Pancreas (tissue), 10 donors: ENCODE data around the gene AP4E1. TPM values are rescaled to one million over a fixed set of nuclear protein-coding genes. Genes with fewer than 3 reads are reported as not detected.
A peak's percentile ranks its signal among the peaks of the same experiment; 100 is the strongest.
"Not testable (repeated sequence)": the region's sequence is repeated elsewhere in the genome, so short reads cannot be mapped to it uniquely, and the experiment has no call there.

ENCODE experiments used
- ATAC-seq, 4 donors: fragments of 200-7000 bp; cut with Tn5 transposase; one replicate each; pipeline versions ENCODE4 v1.8.0 to v1.9.1; 2020; ENCODE audit warnings: mild to moderate bottlenecking in 4 of 4, moderate library complexity in 4 of 4
- DNase-seq, 6 donors: peaks; one replicate each; pipeline ENCODE4 v3.0.0-alpha.2; 2020
- FAIRE-seq: peaks from 2 replicates; lab custom pipeline; 2012; peaks lifted over from hg19 to GRCh38; lab: Jason Lieb, UNC
- H3K27ac ChIP-seq, 4 donors: fragments of 200-600 bp; sonication (generic); 1 replicate in 3 of 4; 2 replicates in 1 of 4; pipeline versions ENCODE4 v1.5.0 to v1.8.0; 2020
- H3K27me3 ChIP-seq, 4 donors: fragments of 200-600 bp; one replicate each; pipeline ENCODE4 v1.8.0; 2021
- H3K36me3 ChIP-seq, 3 donors: fragments of 200-600 bp; sonication (generic) in 1 of 3; one replicate each; pipeline versions ENCODE4 v1.5.0 to v1.8.0; 2020 to 2021
- H3K4me1 ChIP-seq, 3 donors: fragments of 200-600 bp; one replicate each; pipeline ENCODE4 v1.8.0; 2021
- H3K4me3 ChIP-seq, 4 donors: fragments of 200-600 bp; sonication (generic) in 2 of 4; one replicate each; pipeline versions ENCODE4 v1.5.0 to v1.8.0; 2020 to 2021
- H3K9me3 ChIP-seq, 4 donors: fragments of 200-600 bp; one replicate each; pipeline ENCODE4 v1.8.0; 2021
- CTCF ChIP-seq, 4 donors: fragments of 200-600 bp; sonication (generic) in 3 of 4; IDR thresholded peaks; one replicate each; pipeline versions ENCODE4 v1.5.0 to v1.8.0; 2021; ENCODE audit warnings: antibody characterized with exemption in 4 of 4
- WGBS, 2 donors: extraction: QIAGEN DNeasy Blood & Tissue Kit; methylation state at CpG; one replicate each; pipeline ENCODE4 v1.1.7; 2013; 5-methylcytosine and 5-hydroxymethylcytosine counted together
- intact Hi-C, 3 donors: fragments of 100-400 bp; cut with DNase I; formaldehyde crosslinking; loops; one replicate each; pipeline versions ENCODE4 v1.11.1 to v1.14.2; 2022
- polyA plus RNA-seq, 2 donors: library from polyadenylated mRNA; stranded (reverse); fragments of 200-250 nt; gene quantifications; one replicate each; pipeline ENCODE4 v1.2.3, GENCODE V29; 2013
- total RNA-seq, 6 donors: library from RNA; stranded (reverse); fragmentation: NEBNext Ultra II Directional in 4 of 6; extraction: Animal tissue kit (Norgen Biotek cat#: 25700) in 4 of 6; gene quantifications; one replicate each; pipeline versions ENCODE4 v1.2.1 to v1.2.4, GENCODE V29; 2021 to 2023
- donor health status: healthy with polysubstance abuse.
- donor health status: DM: no; HTN: no; CAD: no; lungs with moderate emphysema.
- donor health status: DM: no; HTN: no; CAD: no.
- donor health status: control.
- donor health status: control.
- donor health status: Bipolar disorder and iron deficiency.
- donor health status: DM: yes; HTN: yes; CAD: no.
- donor health status: DM: no; HTN: no; CAD: no.
- donor health status: DM: no; HTN: no; CAD: no.
- donor health status: DM: yes; HTN: yes; CAD: no.

AP4E1 gene
- total and polyA plus RNA-seq, 8 donors, result 1.1 to 4.8 (median 2.4) TPM

GRCh38 chr15:50865515-50866353 lies 42.7 kb upstream of the AP4E1 start:
- Histone ChIP-seq H3K4me3 (no peak overlapping the region), H3K27ac (no peak overlapping the region), H3K9me3 (no peaks in the 10 kb centered on the region), H3K4me1 (no peaks in the 10 kb centered on the region), H3K36me3 (no peaks in the 10 kb centered on the region), H3K27me3 (no peaks in the 10 kb centered on the region)
- FAIRE-seq, result no peak
- TF ChIP-seq CTCF (IDR thresholded peaks at IDR 0.05), result no peak
- intact Hi-C loops, result loop anchor here in 1 of 3 donors (10.0 kb wide), 1 partner anchor 61 kb away; no protein-coding TSS in a partner anchor
- WGBS, 2 donors, result 90 to 97% methylated on average over 5 of the region's 5 CpGs
- no peak for ATAC-seq
- DNase-seq, result no peak

DNA sequence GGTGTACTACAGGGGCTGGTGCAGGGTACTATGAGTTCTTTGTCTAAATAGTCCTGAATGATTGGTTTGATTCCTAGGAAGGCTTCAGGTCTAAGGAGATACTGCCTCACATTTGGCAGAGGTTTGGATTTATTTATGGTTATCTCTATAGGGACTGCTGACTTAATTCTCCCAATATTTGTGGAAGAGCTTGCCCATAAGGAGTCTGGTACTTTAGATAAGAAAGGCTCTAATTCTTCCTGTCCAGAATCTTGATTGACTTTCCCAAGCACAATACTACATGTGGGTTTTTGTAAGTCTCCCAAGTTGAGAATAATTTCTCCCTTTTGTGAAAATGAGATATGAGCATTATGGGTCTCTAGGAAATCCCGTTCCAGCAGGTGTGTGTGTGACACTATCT lies 36.7 kb upstream of the AP4E1 start:
- no peaks in the 10 kb centered on the region for H3K36me3 ChIP-seq

DNA sequence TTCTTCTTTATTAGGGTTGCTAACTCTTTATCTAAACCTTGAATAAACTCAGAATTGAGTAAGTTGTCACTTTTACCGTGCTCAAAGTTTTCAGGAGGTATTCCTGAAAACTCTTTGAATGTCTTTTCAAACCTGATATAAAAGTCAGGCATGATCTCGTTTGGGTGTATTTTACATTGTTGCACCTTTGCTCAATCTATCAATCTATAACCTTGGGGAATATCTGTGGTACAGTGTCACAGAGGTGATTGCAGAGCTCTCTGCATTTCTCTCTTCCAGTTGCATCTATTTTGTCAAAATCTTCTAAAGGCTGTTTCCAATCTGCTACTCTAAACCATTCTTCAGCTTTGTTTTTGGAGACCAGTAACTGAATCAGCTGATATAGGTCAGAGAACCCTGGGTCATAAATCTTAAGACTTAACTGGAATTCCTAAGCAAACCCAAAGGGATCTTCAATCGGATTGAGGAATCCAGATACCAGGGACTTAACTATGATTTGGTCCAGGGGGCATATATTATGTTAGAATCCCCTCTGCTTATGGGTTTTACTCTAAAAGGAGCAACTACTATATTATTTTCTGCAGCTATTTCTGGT lies 35.6 kb upstream of the AP4E1 start:
- 61 to 63% methylated on average over 3 of the region's 3 CpGs for WGBS, 2 donors
- Histone ChIP-seq H3K27ac (no peak overlapping the region), H3K36me3 (no peaks in the 10 kb centered on the region), H3K4me3 (no peak overlapping the region), H3K9me3 (no peaks in the 10 kb centered on the region), H3K4me1 (peaks cover 0 to 3% (median 0%) of the 10 kb centered on the region in 3 donors), H3K27me3 (no peaks in the 10 kb centered on the region)
- no peak for DNase-seq
- no peak for TF ChIP-seq CTCF (IDR thresholded peaks at IDR 0.05)
- intact Hi-C loops, result loop anchor here in 1 of 3 donors (10.0 kb wide), 1 partner anchor 188 kb away; the partner anchor contains the start of gene TRPM7
- ATAC-seq, result no peak
- no peak for FAIRE-seq

More for the DNA sequence above, 36.7 kb upstream of the AP4E1 start:
- Histone ChIP-seq H3K4me3 (no peak overlapping the region), H3K4me1 (peaks cover 0 to 3% (median 0%) of the 10 kb centered on the region in 3 donors), H3K27me3 (no peaks in the 10 kb centered on the region), H3K27ac (no peak overlapping the region), H3K9me3 (no peaks in the 10 kb centered on the region)
- ATAC-seq (no peak), DNase-seq (no peak), FAIRE-seq (no peak)
- 61 to 67% methylated on average over 1 of the region's 1 CpG for WGBS, 2 donors
- no peak for TF ChIP-seq CTCF (IDR thresholded peaks at IDR 0.05)
- intact Hi-C loops, result loop anchor here in 1 of 3 donors (10.0 kb wide), 1 partner anchor 187 kb away; the partner anchor contains the start of gene TRPM7

DNA sequence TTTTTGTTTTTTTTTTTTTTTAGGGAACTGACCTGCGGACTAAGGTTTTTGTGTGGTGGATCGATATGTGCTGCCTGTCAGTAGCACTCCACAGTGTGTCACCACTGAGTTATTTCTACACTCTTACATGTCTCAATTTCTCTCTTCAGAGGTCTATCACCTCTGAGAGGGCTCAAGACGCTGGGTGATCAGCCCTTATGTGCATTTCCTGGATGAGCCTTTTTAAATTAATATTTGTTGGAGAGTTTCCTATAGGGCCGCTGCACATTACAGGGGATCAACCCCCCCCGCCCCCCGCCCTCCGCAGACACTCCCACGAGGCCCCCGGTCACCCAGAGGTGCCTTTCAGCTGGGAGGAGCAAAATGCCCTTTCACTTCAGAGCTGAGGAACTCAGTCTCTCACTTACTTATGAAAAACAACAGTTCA lies 34.5 kb upstream of the AP4E1 start:
- no peak overlapping the region for H3K27ac ChIP-seq
- H3K27me3 ChIP-seq, result no peaks in the 10 kb centered on the region
- ATAC-seq (peak in 1 of 4 donors; percentile 39), FAIRE-seq (no peak), DNase-seq (no peak)
- H3K9me3 ChIP-seq, result no peaks in the 10 kb centered on the region
- H3K36me3 ChIP-seq, result no peaks in the 10 kb centered on the region
- intact Hi-C loops, result loop anchor here in 1 of 3 donors (10.0 kb wide), 1 partner anchor 189 kb away; the partner anchor contains the start of gene TRPM7
- peaks cover 0 to 3% (median 0%) of the 10 kb centered on the region in 3 donors for H3K4me1 ChIP-seq
- H3K4me3 ChIP-seq, result no peak overlapping the region
- no peak for TF ChIP-seq CTCF (IDR thresholded peaks at IDR 0.05)
- WGBS, 2 donors, result 42 to 55% methylated on average over 9 of the region's 9 CpGs

GRCh38 chr15:50875238-50875637 lies 33.2 kb upstream of the AP4E1 start:
- not testable (repeated sequence) for H3K27ac ChIP-seq, H3K36me3 ChIP-seq, H3K4me1 ChIP-seq, FAIRE-seq, H3K4me3 ChIP-seq, H3K9me3 ChIP-seq, ATAC-seq, H3K27me3 ChIP-seq, DNase-seq
- intact Hi-C loops, result loop anchor here in 2 of 3 donors (5.0 to 10.0 kb wide), 2 partner anchors 190 to 203 kb away; partner anchors contain the start of gene TRPM7 (in 1 of the 2)
- 94 to 95% methylated on average over 3 of the region's 3 CpGs for WGBS, 2 donors
